ENCODE measurements around the gene ST8SIA6.
A peak's percentile ranks its signal among the peaks of the same experiment; 100 is the strongest.
"Not testable (repeated sequence)": the region's sequence is repeated elsewhere in the genome, so short reads cannot be mapped to it uniquely, and the experiment has no call there.

The ST8SIA6 gene

GRCh38 chr10:17425584-17426262 lies 28.7 kb downstream of the ST8SIA6 start:
- no peak for DNase-seq

GRCh38 chr10:17423632-17424186 lies 30.7 kb downstream of the ST8SIA6 start:
- DNase-seq, result no peak

GRCh38 chr10:17422931-17423330 lies 31.5 kb downstream of the ST8SIA6 start:
- no peak for DNase-seq

- DNase-seq, result no peak
Observed at GRCh38 chr10:17418249-17418648, 36.1 kb downstream of the ST8SIA6 start.

- DNase-seq, result no peak
Observed at GRCh38 chr10:17416442-17417211, 37.8 kb downstream of the ST8SIA6 start.

GRCh38 chr10:17415046-17415658 lies 39.2 kb downstream of the ST8SIA6 start:
- no peak for DNase-seq

- no peak for DNase-seq
Observed at GRCh38 chr10:17414484-17414883, 39.9 kb downstream of the ST8SIA6 start.

GRCh38 chr10:17413876-17414275 lies 40.5 kb downstream of the ST8SIA6 start:
- no peak for DNase-seq

GRCh38 chr10:17412323-17412722 lies 42.1 kb downstream of the ST8SIA6 start:
- no peak for DNase-seq

GRCh38 chr10:17410907-17411306 lies 43.5 kb downstream of the ST8SIA6 start:
- no peak for DNase-seq

- DNase-seq, result peak; percentile 19
Observed at GRCh38 chr10:17409170-17409733, 45.1 kb downstream of the ST8SIA6 start.

- DNase-seq, result no peak
Observed at GRCh38 chr10:17407047-17407446, 47.3 kb downstream of the ST8SIA6 start.

GRCh38 chr10:17406036-17406834 lies 48.2 kb downstream of the ST8SIA6 start:
- DNase-seq, result no peak

- no peak for DNase-seq
Observed at GRCh38 chr10:17403161-17403560, 51.2 kb downstream of the ST8SIA6 start.

- DNase-seq, result not testable (repeated sequence)
Observed at GRCh38 chr10:17402040-17402439, 52.4 kb downstream of the ST8SIA6 start.

- DNase-seq, result no peak
Observed at GRCh38 chr10:17396004-17396403, 58.4 kb downstream of the ST8SIA6 start.

- DNase-seq, result no peak
Observed at GRCh38 chr10:17394854-17395253, 59.5 kb downstream of the ST8SIA6 start.

GRCh38 chr10:17387861-17388503 lies 66.4 kb downstream of the ST8SIA6 start:
- DNase-seq, result no peak

- DNase-seq, result no peak
Observed at GRCh38 chr10:17386616-17387075, 67.7 kb downstream of the ST8SIA6 start.

GRCh38 chr10:17386021-17386420 lies 68.4 kb downstream of the ST8SIA6 start:
- no peak for DNase-seq

GRCh38 chr10:17385066-17385465 lies 69.3 kb downstream of the ST8SIA6 start:
- no peak for DNase-seq
